ENCODE measurements around the gene MMP24.

Gene MMP24

GRCh38 chr20:35286899-35287508 lies 60.5 kb downstream of the MMP24 start:
- no peak overlapping the region for H2BK120ac ChIP-seq (ENCODE audit: low read depth, low read length)
- H2BK5ac ChIP-seq (ENCODE audit: low read length) = no peak overlapping the region
- no peak overlapping the region for H3K9ac ChIP-seq (ENCODE audit: low read depth, low read length, poor library complexity)
- H3K27ac ChIP-seq (replicated peaks; ENCODE audit: low read length) = no peak overlapping the region
- H3K23ac ChIP-seq (ENCODE audit: low read depth, low read length, poor library complexity) = peak overlapping the region; percentile 0
- H3K9me3 ChIP-seq (replicated peaks in 1 of 2; ENCODE audit: control insufficient read depth in 2 of 2, insufficient read depth in 1 of 2, low read depth in 1 of 2, low read length in 2 of 2) = no peaks in the 10 kb centered on the region
- no peak overlapping the region for H2BK12ac ChIP-seq (ENCODE audit: low read length)
- H3K4me3 ChIP-seq (ENCODE audit: low read length in 2 of 2) = peak overlapping the region in 1 of 2 donors; percentile 16
- H2AK5ac ChIP-seq (ENCODE audit: low read depth, low read length) = peak overlapping the region; percentile 8
- H2AFZ ChIP-seq (ENCODE audit: low read length) = no peak overlapping the region
- no peak overlapping the region for H3K18ac ChIP-seq (ENCODE audit: low read length)
- H2BK15ac ChIP-seq (ENCODE audit: low read length) = peak overlapping the region; percentile 62
- DNase-seq (ENCODE audit: low spot score) = no peak
- no CpG with 5 or more reads among the region's 17 CpGs for WGBS, 2 donors (ENCODE audit: extremely low coverage in 2 of 2, insufficient read length in 2 of 2, insufficient replicate concordance in 1 of 2)
- H3K4me1 ChIP-seq (ENCODE audit: control insufficient read depth in 2 of 2, insufficient read depth in 1 of 2, low read depth in 1 of 2, low read length in 2 of 2) = peaks cover 7 to 9% of the 10 kb centered on the region in 2 donors
- no peak overlapping the region for H4K91ac ChIP-seq (ENCODE audit: low read depth, low read length, poor library complexity)
- no peak overlapping the region for H3K14ac ChIP-seq (ENCODE audit: low read length)
- no peak overlapping the region for H3K4me2 ChIP-seq (ENCODE audit: insufficient read depth, low read length, poor library complexity, severe bottlenecking)
- H4K8ac ChIP-seq (ENCODE audit: low read depth, low read length) = no peak overlapping the region
- no peaks in the 10 kb centered on the region for H3K79me1 ChIP-seq (ENCODE audit: low read depth, low read length)
- peaks cover 0 to 23% (median 0%) of the 10 kb centered on the region in 3 experiments for H3K27me3 ChIP-seq (ENCODE audit: control insufficient read depth in 3 of 3, insufficient read depth in 3 of 3, low read depth in 1 of 3, low read length in 3 of 3)
- peaks cover 2 to 12% of the 10 kb centered on the region in 2 donors for H3K36me3 ChIP-seq (replicated peaks in 1 of 2; ENCODE audit: control insufficient read depth in 2 of 2, insufficient read depth in 2 of 2, low read length in 2 of 2)
- H3K4ac ChIP-seq (ENCODE audit: low read length) = no peak overlapping the region

GRCh38 chr20:35287509-35288324 lies 61.2 kb downstream of the MMP24 start:
- Histone ChIP-seq H4K8ac (ENCODE audit: low read depth, low read length) (peak overlapping the region; percentile 23), H2AFZ (ENCODE audit: low read length) (no peak overlapping the region), H3K79me1 (ENCODE audit: low read depth, low read length) (no peaks in the 10 kb centered on the region), H2BK12ac (ENCODE audit: low read length) (peak overlapping the region; percentile 87), H3K4me1 (ENCODE audit: control insufficient read depth in 2 of 2, insufficient read depth in 1 of 2, low read depth in 1 of 2, low read length in 2 of 2) (peaks cover 7 to 9% of the 10 kb centered on the region in 2 donors), H3K23ac (ENCODE audit: low read depth, low read length, poor library complexity) (peak overlapping the region; percentile 60), H3K27ac (replicated peaks; ENCODE audit: low read length) (no peak overlapping the region), H3K14ac (ENCODE audit: low read length) (no peak overlapping the region), H2BK5ac (ENCODE audit: low read length) (peak overlapping the region; percentile 66), H3K9ac (ENCODE audit: low read depth, low read length, poor library complexity) (peak overlapping the region; percentile 73), H3K4ac (ENCODE audit: low read length) (no peak overlapping the region), H3K9me3 (replicated peaks in 1 of 2; ENCODE audit: control insufficient read depth in 2 of 2, insufficient read depth in 1 of 2, low read depth in 1 of 2, low read length in 2 of 2) (no peaks in the 10 kb centered on the region), H2BK15ac (ENCODE audit: low read length) (peak overlapping the region; percentile 62), H2AK5ac (ENCODE audit: low read depth, low read length) (peak overlapping the region; percentile 83), H3K4me3 (ENCODE audit: low read length in 2 of 2) (peak overlapping the region in 1 of 2 donors; percentile 16), H4K91ac (ENCODE audit: low read depth, low read length, poor library complexity) (no peak overlapping the region), H3K36me3 (replicated peaks in 1 of 2; ENCODE audit: control insufficient read depth in 2 of 2, insufficient read depth in 2 of 2, low read length in 2 of 2) (peaks cover 0 to 6% of the 10 kb centered on the region in 2 donors), H3K27me3 (ENCODE audit: control insufficient read depth in 3 of 3, insufficient read depth in 3 of 3, low read depth in 1 of 3, low read length in 3 of 3) (peaks cover 0 to 27% (median 0%) of the 10 kb centered on the region in 3 experiments), H2BK120ac (ENCODE audit: low read depth, low read length) (no peak overlapping the region), H3K4me2 (ENCODE audit: insufficient read depth, low read length, poor library complexity, severe bottlenecking) (no peak overlapping the region), H3K18ac (ENCODE audit: low read length) (peak overlapping the region; percentile 49)
- no peak for DNase-seq (ENCODE audit: low spot score)
- no CpG with 5 or more reads among the region's 28 CpGs for WGBS, 2 donors (ENCODE audit: extremely low coverage in 2 of 2, insufficient read length in 2 of 2, insufficient replicate concordance in 1 of 2)

GRCh38 chr20:35288325-35289060 lies 62.0 kb downstream of the MMP24 start:
- Histone ChIP-seq H4K8ac (ENCODE audit: low read depth, low read length) (no peak overlapping the region), H3K18ac (ENCODE audit: low read length) (no peak overlapping the region), H4K91ac (ENCODE audit: low read depth, low read length, poor library complexity) (no peak overlapping the region), H2BK120ac (ENCODE audit: low read depth, low read length) (no peak overlapping the region), H3K27ac (replicated peaks; ENCODE audit: low read length) (no peak overlapping the region), H2BK15ac (ENCODE audit: low read length) (peak overlapping the region; percentile 54), H3K4me2 (ENCODE audit: insufficient read depth, low read length, poor library complexity, severe bottlenecking) (no peak overlapping the region), H2AFZ (ENCODE audit: low read length) (no peak overlapping the region), H2BK5ac (ENCODE audit: low read length) (peak overlapping the region; percentile 66), H3K14ac (ENCODE audit: low read length) (no peak overlapping the region), H3K4ac (ENCODE audit: low read length) (no peak overlapping the region), H2AK5ac (ENCODE audit: low read depth, low read length) (peak overlapping the region; percentile 40), H2BK12ac (ENCODE audit: low read length) (no peak overlapping the region), H3K4me3 (ENCODE audit: low read length in 2 of 2) (no peak overlapping the region), H3K79me1 (ENCODE audit: low read depth, low read length) (no peaks in the 10 kb centered on the region), H3K9me3 (replicated peaks in 1 of 2; ENCODE audit: control insufficient read depth in 2 of 2, insufficient read depth in 1 of 2, low read depth in 1 of 2, low read length in 2 of 2) (no peaks in the 10 kb centered on the region), H3K4me1 (ENCODE audit: control insufficient read depth in 2 of 2, insufficient read depth in 1 of 2, low read depth in 1 of 2, low read length in 2 of 2) (peaks cover 6 to 7% of the 10 kb centered on the region in 2 donors), H3K23ac (ENCODE audit: low read depth, low read length, poor library complexity) (peak overlapping the region; percentile 60), H3K9ac (ENCODE audit: low read depth, low read length, poor library complexity) (no peak overlapping the region), H3K27me3 (ENCODE audit: control insufficient read depth in 3 of 3, insufficient read depth in 3 of 3, low read depth in 1 of 3, low read length in 3 of 3) (peaks cover 0 to 31% (median 0%) of the 10 kb centered on the region in 3 experiments), H3K36me3 (replicated peaks in 1 of 2; ENCODE audit: control insufficient read depth in 2 of 2, insufficient read depth in 2 of 2, low read length in 2 of 2) (peaks cover 0 to 1% of the 10 kb centered on the region in 2 donors)
- no peak for DNase-seq (ENCODE audit: low spot score)
- no CpG with 5 or more reads among the region's 19 CpGs for WGBS, 2 donors (ENCODE audit: extremely low coverage in 2 of 2, insufficient read length in 2 of 2, insufficient replicate concordance in 1 of 2)
